Naive thymus-derived CD8-positive, alpha-beta T cell (primary cell): ENCODE data around the gene FAM180B. TPM values are rescaled to one million over a fixed set of nuclear protein-coding genes. Genes with fewer than 3 reads are reported as not detected.
"Not testable (repeated sequence)": the region's sequence is repeated elsewhere in the genome, so short reads cannot be mapped to it uniquely, and the experiment has no call there.

Experiments used
- ATAC-seq, 2 donors: fragments of 150-1000 bp; cut with Tn5 transposase in 1 of 2; sonication (Bioruptor Pico), chemical (Tn5 transposase) in 1 of 2; 1 replicate in 1 of 2; 2 replicates in 1 of 2; pipeline ENCODE4 v1.10.0; 2021; ENCODE audit warnings: mild to moderate bottlenecking in 2 of 2, moderate library complexity in 2 of 2
- POLR2A ChIA-PET: fragments of 350-600 bp; sonication (Branson Sonifier 250); formaldehyde crosslinking; loops from one replicate; lab custom pipeline; 2021; ENCODE audit warnings: antibody characterized with exemption; lab: Charles Lee
- DNase-seq, 10 donors: peaks; one replicate each; pipeline versions ENCODE4 v3.0.0 to v3.0.0-alpha.2; 2020 to 2022
- H3K27ac Mint-ChIP-seq, 10 donors: one replicate each; pipeline ENCODE4 v1.8.0; 2020 to 2022; ENCODE audit warnings: mild to moderate bottlenecking in 10 of 10, mixed read lengths in 10 of 10, moderate library complexity in 4 of 10, inconsistent platforms in 1 of 10
- H3K27me3 Mint-ChIP-seq, 5 donors: one replicate each; pipeline ENCODE4 v1.8.0; 2021 to 2022; ENCODE audit warnings: mixed read lengths in 5 of 5
- H3K36me3 Mint-ChIP-seq, 3 donors: one replicate each; pipeline ENCODE4 v1.8.0; 2020 to 2022; ENCODE audit warnings: mixed read lengths in 3 of 3, mild to moderate bottlenecking in 2 of 3, inconsistent platforms in 1 of 3
- H3K4me1 Mint-ChIP-seq, 4 donors: one replicate each; pipeline ENCODE4 v1.8.0; 2021 to 2022; ENCODE audit warnings: mixed read lengths in 4 of 4
- H3K4me3 Mint-ChIP-seq, 10 donors: one replicate each; pipeline ENCODE4 v1.8.0; 2020 to 2022; ENCODE audit warnings: mild to moderate bottlenecking in 10 of 10, mixed read lengths in 10 of 10, moderate library complexity in 6 of 10, inconsistent platforms in 1 of 10
- H3K9me3 Mint-ChIP-seq, 9 donors: one replicate each; pipeline ENCODE4 v1.8.0; 2020 to 2022; ENCODE audit warnings: mixed read lengths in 9 of 9, mild to moderate bottlenecking in 3 of 9, inconsistent platforms in 1 of 9, moderate library complexity in 1 of 9
- polyA plus RNA-seq, 3 donors: library from polyadenylated mRNA; unstranded; fragments of 300-500 nt; fragmentation: Illumina TruSeq; gene quantifications; one replicate each; pipeline ENCODE4 v1.2.3, GENCODE V29; 2021
- total RNA-seq, 8 experiments: library from RNA in 2 of 8; stranded (reverse) in 2 of 8; gene quantifications; one replicate each; pipeline ENCODE4 v1.2.3 and lab custom pipeline; 2021 to 2026

Gene FAM180B, protein sequence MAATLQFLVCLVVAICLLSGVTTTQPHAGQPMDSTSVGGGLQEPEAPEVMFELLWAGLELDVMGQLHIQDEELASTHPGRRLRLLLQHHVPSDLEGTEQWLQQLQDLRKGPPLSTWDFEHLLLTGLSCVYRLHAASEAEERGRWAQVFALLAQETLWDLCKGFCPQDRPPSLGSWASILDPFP
- total RNA-seq (under 1 TPM in 1 of 2 experiments, not detected in 1; 0.26 TPM), polyA plus RNA-seq (not detected), total RNA-seq (lab: John Stamatoyannopoulos, UW) (0 to 0.59 (median 0.24) reads per million in 6 experiments)

DNA sequence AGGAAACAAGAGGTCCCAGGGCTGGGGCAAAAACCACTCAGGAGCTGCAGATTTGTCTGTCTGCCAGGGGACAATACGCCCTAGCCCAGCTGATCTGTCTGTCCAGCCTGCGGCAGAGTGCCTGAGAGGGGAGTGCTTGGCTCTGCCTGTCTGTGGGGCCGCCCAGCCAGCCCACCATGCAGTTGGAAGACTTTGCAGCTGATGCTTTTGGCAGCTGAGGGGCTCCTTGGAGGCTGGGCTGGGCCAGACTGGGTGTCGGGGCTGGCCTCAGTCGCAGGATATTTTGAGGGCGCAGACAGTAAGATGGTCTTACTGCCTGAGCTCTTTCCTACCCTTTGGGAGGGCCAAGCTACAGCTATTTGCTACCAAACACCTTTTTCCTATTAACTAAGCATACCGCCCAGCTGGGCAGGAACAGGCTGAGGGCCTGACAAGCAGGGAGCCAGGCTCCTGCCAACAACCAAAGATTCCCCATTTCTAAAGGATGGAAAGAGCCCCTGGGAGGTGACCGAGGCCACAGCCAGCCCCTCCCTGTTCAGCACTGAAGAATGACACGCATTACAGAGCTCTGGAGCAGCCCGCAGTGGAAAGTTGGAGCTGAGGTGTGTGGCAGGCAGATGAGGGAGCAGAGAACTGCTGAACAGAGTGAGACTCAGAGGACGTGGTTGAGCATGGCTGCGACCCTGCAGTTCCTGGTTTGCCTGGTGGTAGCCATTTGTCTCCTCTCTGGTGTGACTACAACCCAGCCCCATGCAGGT lies at the start of gene FAM180B:
TSS of gene FAM180B (plus strand) at position 581 of the 758 bp plus-strand sequence. CDS start at position 672, 91 bp downstream.
- H3K36me3 Mint-ChIP-seq, result peaks cover 12 to 42% (median 18%) of the 10 kb centered on the region in 3 donors
- peaks cover 0 to 10% (median 3%) of the 10 kb centered on the region in 4 donors for H3K4me1 Mint-ChIP-seq
- peak within 1 kb of the TSS in 1 of 10 donors; percentile 33 for H3K27ac Mint-ChIP-seq
- H3K9me3 Mint-ChIP-seq, result no peaks in the 10 kb centered on the region
- peaks cover 0 to 4% (median 0%) of the 10 kb centered on the region in 5 donors for H3K27me3 Mint-ChIP-seq
- ATAC-seq, result no peak
- POLR2A ChIA-PET, result no interaction called here
- H3K4me3 Mint-ChIP-seq, result no peak within 1 kb of the TSS
- DNase-seq, result no peak

DNA sequence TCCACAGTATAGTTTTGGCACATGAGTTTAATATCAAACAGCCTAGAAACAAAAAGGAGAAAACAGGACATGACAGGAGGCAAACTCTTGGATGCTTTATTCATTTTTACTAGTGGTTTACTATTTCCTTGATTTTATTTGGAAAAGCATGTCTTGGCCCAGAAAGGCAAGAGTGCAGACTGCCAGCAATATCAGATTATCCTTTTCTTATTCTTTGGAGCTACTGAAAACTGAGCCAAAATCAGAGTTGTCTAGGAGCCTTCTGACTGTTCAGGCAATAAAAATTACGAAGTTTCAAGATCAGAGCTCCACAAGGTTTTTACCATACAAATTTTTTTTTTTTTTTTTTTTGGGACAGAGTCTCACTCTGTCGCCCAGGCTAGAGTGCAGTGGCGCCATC lies 49.6 kb upstream of the FAM180B start:
- peaks cover 0 to 39% (median 3%) of the 10 kb centered on the region in 3 donors for H3K36me3 Mint-ChIP-seq
- POLR2A ChIA-PET, result interaction anchor here (0.6 to 1.0 kb wide), 2 partner anchors 15 to 29 kb away, joined by 3 read pairs; no protein-coding TSS in a partner anchor
- no peak overlapping the region for H3K4me3 Mint-ChIP-seq
- ATAC-seq (no peak), DNase-seq (no peak)
- no peak overlapping the region for H3K27ac Mint-ChIP-seq
- peaks cover 19 to 83% (median 61%) of the 10 kb centered on the region in 4 donors for H3K4me1 Mint-ChIP-seq
- no peaks in the 10 kb centered on the region for H3K9me3 Mint-ChIP-seq
- H3K27me3 Mint-ChIP-seq, result no peaks in the 10 kb centered on the region

DNA sequence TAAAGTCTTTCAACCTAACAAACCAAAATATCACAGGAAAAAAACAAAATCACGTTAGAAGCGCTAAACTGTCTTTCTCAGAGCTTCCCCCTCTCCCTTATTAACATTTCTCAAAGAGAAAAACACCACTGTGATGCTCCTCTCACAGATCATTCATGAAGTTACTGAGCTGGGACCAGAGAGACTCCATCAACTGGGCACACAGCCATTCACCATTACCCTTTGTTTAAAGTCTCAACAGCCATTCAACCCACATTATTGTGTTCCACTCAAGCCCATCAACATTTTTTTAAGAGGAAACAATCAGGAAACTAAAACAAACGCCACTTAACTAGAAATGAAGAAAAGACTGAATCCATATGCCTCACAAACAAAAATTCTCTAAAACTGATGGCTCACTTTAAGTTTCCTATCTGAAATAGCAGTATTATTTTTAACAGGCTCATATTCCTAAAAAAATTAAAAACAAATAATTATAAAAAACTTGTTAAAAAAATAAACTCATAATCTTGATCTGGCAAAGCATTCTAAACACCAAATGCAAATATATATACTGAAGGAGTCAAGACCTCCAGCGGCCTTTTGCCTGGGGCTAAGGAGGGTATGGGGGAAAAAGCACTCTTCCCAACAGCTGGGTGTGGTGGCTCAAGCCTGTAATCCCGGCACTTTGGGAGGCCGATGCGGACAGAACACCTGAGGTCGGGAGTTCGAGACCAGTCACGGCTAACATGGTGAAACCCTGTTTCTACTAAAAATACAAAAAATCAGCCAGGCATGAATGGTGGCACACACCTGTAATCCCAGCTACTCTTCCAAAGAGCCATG lies 47.5 kb upstream of the FAM180B start:
- ATAC-seq (no peak), DNase-seq (no peak)
- Mint-ChIP-seq H3K27me3 (no peaks in the 10 kb centered on the region), H3K36me3 (peaks cover 0 to 27% (median 3%) of the 10 kb centered on the region in 3 donors), H3K4me1 (peaks cover 28 to 85% (median 64%) of the 10 kb centered on the region in 4 donors), H3K27ac (peak overlapping the region in 9 of 10 donors; percentile 39 to 86 (median 67)), H3K4me3 (peak overlapping the region in 6 of 10 donors; percentile 33 to 59 (median 50)), H3K9me3 (no peaks in the 10 kb centered on the region)
- POLR2A ChIA-PET, result interaction anchor here (0.7 kb wide), 1 partner anchor 170 kb away, joined by 3 read pairs; no protein-coding TSS in a partner anchor

DNA sequence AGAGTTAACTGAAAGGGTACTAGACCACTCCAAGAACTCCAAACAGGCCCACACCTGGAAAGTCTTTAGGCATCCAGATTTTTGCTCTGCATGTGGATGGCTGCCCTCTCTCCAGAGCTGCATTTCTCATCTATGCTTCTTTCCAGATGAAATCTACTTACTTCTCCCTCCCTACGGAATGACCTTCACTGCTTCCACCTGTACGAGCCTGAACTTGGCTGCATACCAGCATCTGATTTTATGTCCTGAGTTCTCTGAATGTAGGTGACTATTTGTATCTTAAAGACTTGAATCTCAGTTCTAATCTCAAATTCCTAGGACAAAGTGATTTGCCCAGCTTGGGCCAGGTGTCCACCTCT lies 46.8 kb upstream of the FAM180B start:
- Mint-ChIP-seq H3K4me1 (peaks cover 32 to 87% (median 69%) of the 10 kb centered on the region in 4 donors), H3K36me3 (peaks cover 0 to 26% (median 3%) of the 10 kb centered on the region in 3 donors), H3K9me3 (no peaks in the 10 kb centered on the region), H3K27ac (peak overlapping the region in 9 of 10 donors; percentile 3 to 82 (median 51)), H3K27me3 (no peaks in the 10 kb centered on the region), H3K4me3 (peak overlapping the region in 8 of 10 donors; percentile 25 to 63 (median 36))
- ATAC-seq (no peak), DNase-seq (no peak)
- POLR2A ChIA-PET, result interaction anchor here (0.7 kb wide), 1 partner anchor 12 kb away, joined by 5 read pairs; no protein-coding TSS in a partner anchor

DNA sequence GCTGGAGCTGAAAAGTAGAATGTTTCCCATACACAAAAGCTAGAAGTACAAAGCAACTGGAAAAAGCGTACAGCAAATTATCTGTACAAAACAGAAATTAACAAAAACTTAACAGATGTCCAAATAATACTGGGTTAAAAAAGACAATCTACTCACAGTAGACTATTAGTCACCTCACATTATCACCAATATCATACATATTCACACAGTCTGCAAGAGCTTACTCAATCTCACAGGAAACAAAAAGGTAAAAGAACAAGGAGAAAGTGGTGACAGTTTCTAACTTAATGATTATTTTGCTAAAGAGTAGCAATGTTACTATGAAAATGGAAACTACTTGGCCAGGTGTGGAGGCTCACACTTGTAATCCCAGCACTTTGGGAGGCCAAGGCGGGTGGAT lies 45.4 kb upstream of the FAM180B start:
- ATAC-seq, result no peak
- Mint-ChIP-seq H3K27ac (peak overlapping the region in 9 of 10 donors; percentile 14 to 95 (median 67)), H3K4me3 (peak overlapping the region in 9 of 10 donors; percentile 25 to 79 (median 57)), H3K4me1 (peaks cover 29 to 89% (median 70%) of the 10 kb centered on the region in 4 donors), H3K27me3 (no peaks in the 10 kb centered on the region), H3K9me3 (no peaks in the 10 kb centered on the region), H3K36me3 (peaks cover 0 to 14% (median 3%) of the 10 kb centered on the region in 3 donors)
- no peak for DNase-seq
- POLR2A ChIA-PET, result interaction anchor here (1.3 kb wide), 1 partner anchor 11 kb away, joined by 4 read pairs; the partner anchor contains the start of gene CELF1

DNA sequence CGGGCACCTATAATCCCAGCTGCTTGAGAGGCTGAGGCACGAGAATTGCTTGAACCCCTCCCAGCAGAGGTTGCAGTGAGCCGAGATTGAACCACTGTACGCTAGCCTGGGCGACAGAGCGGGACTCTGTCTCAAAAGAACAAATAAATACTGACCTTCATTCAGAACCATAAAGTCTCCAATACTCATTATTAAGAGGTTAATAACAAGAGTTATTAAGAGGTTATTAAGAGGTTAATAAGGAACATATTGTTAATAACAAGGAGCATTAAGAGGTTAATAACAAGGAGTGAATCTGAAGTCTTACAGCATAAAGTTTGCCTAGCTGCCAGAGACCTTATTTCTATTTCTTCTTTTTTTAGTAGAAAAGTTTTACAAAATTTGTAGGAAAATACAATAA lies 41.2 kb upstream of the FAM180B start:
- POLR2A ChIA-PET, result no interaction called here
- Mint-ChIP-seq H3K36me3 (peaks cover 0 to 37% (median 0%) of the 10 kb centered on the region in 3 donors), H3K27me3 (no peaks in the 10 kb centered on the region), H3K4me3 (peak overlapping the region in 2 of 10 donors; percentile 24 to 38), H3K9me3 (no peaks in the 10 kb centered on the region), H3K4me1 (peaks cover 25 to 86% (median 70%) of the 10 kb centered on the region in 4 donors), H3K27ac (no peak overlapping the region)
- ATAC-seq (no peak), DNase-seq (no peak)

DNA sequence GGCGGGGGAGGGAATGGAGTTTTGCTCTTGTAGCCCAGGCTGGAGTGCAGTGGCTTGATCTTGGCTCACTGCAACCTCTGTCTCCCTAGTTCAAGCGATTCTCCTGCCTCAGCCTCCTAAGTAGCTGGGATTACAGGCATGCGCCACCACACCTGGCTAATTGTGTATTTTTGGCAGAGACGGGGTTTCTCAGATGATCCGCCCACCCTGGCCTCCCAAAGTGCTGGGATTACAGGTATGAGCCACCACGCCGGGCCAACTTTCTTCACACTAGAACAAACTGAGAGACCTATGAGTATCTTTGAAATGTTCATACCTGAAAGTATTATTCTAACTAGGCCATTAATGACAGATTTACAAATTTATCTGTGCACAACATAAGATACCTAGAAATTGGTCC lies 40.2 kb upstream of the FAM180B start:
- ATAC-seq, H3K9me3 Mint-ChIP-seq, DNase-seq, H3K27ac Mint-ChIP-seq, H3K27me3 Mint-ChIP-seq: not testable (repeated sequence)
- Mint-ChIP-seq H3K4me3 (peak overlapping the region in 1 of 10 donors; percentile 60), H3K36me3 (peaks cover 0 to 35% (median 0%) of the 10 kb centered on the region in 3 donors), H3K4me1 (peaks cover 22 to 86% (median 70%) of the 10 kb centered on the region in 4 donors)
- POLR2A ChIA-PET, result interaction anchor here (0.7 kb wide), 1 partner anchor 69 kb away, joined by 6 read pairs; no protein-coding TSS in a partner anchor

DNA sequence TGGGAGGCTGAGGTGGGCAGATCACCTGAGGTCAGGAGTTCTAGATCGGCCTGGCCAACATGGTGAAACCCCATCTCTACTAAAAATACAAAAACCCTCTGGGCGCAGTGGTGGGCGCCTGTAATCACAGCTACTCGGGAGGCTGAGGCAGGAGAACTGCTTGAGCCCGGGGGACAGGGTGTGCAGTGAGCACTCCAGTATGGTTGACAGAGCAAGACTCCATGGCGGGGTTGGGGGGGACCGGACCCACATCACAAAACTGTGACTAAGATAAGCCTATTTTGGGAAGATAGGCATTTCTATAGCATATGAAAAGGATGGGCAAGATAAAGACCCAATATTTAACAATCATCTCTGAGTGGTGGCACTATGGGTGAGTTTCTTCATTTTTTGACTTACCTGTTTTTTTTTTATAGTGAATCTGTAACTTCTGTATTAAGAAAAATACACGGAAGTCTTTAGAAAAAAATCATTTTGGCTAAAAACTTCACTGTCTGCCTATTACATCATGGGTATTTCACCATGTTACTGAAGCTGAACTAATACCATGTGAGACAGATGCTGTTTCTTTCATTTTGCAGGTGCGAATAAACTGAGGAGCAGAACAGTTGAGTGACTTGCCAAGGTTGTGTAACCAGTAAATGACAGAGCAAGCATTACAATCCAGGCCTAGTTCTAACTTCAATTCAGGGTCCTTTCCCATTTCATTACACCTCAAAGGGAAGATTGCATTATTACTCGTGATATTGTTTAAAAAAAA lies 36.0 kb upstream of the FAM180B start:
- Mint-ChIP-seq H3K27me3 (no peaks in the 10 kb centered on the region), H3K9me3 (no peaks in the 10 kb centered on the region), H3K4me3 (peak overlapping the region; percentile 86 to 98 (median 96)), H3K4me1 (peaks cover 21 to 63% (median 54%) of the 10 kb centered on the region in 4 donors), H3K27ac (peak overlapping the region in 9 of 10 donors; percentile 12 to 98 (median 75)), H3K36me3 (peaks cover 0 to 33% (median 0%) of the 10 kb centered on the region in 3 donors)
- ATAC-seq (no peak), DNase-seq (no peak)
- POLR2A ChIA-PET, result interaction anchor here (0.6 to 3.9 kb wide), 5 partner anchors 10 to 165 kb away, joined by 3 to 25 read pairs (median 3); partner anchors contain the start of gene PTPMT1

DNA sequence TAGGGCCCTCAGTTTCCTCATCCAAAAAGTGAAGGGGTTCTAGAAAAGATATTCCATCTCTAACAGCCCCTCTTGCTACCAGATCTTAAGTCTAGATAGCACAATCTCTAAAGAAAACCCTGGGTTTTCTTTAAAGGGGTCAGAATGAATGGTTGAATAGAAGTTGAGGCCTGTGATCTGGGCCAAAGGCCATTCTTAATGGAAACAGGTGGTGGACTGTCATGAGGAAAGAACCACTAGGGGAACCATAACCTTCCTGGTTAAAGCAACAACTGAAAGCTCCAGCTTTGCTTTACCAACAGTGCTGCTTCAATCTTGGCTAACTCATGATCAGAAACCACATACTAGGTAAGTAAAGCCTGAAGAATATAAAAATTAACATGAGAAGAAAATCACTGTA lies 35.4 kb upstream of the FAM180B start:
- H3K9me3 Mint-ChIP-seq, result no peaks in the 10 kb centered on the region
- H3K4me3 Mint-ChIP-seq, result peak overlapping the region; percentile 94 to 98 (median 96)
- peaks cover 0 to 33% (median 0%) of the 10 kb centered on the region in 3 donors for H3K36me3 Mint-ChIP-seq
- H3K4me1 Mint-ChIP-seq, result peaks cover 21 to 61% (median 54%) of the 10 kb centered on the region in 4 donors
- ATAC-seq (no peak), DNase-seq (no peak)
- POLR2A ChIA-PET, result interaction anchor here (0.6 to 3.9 kb wide), 9 partner anchors 10 to 297 kb away, joined by 3 to 26 read pairs (median 4); partner anchors contain the start of genes KBTBD4, NDUFS3, NUP160 and PTPMT1
- H3K27ac Mint-ChIP-seq, result peak overlapping the region in 8 of 10 donors; percentile 90 to 98 (median 97)
- H3K27me3 Mint-ChIP-seq, result no peaks in the 10 kb centered on the region

DNA sequence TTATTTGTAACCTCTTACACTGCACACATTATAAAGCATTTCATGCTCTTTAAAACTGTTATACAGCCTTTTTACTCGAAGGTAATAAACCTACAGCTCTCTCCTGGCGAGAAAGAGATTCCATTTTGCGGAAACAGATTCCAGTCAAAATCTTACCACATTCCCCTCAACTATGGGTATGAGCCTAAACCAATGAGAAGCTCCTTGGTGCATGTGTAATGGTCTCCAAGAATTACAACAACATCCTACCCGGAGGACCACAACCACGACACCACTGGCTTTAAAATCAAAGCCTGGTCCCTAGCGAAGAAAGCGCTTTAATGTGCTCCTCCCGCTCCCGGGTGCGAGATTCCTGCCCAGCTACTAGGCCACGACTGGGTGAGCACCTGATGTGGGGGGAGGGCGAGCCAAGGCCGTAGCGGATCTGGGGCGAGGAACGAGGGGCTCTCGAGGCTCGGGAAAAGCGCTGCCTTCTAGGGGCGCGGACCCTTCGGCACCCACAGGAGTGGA lies 34.4 kb upstream of the FAM180B start:
- Mint-ChIP-seq H3K9me3 (no peaks in the 10 kb centered on the region), H3K27ac (peak overlapping the region; percentile 90 to 98 (median 97)), H3K27me3 (no peaks in the 10 kb centered on the region), H3K4me3 (peak overlapping the region; percentile 94 to 98 (median 96)), H3K36me3 (peaks cover 0 to 24% (median 0%) of the 10 kb centered on the region in 3 donors), H3K4me1 (peaks cover 19 to 54% (median 49%) of the 10 kb centered on the region in 4 donors)
- POLR2A ChIA-PET, result interaction anchor here (0.6 to 3.9 kb wide), 11 partner anchors 11 to 301 kb away, joined by 3 to 26 read pairs (median 4); partner anchors contain the start of genes FNBP4, KBTBD4, NDUFS3 and NUP160
- ATAC-seq, result no peak
- peak in 1 of 10 donors; percentile 19 for DNase-seq
